ENCODE measurements around the gene RFTN1.

RFTN1 gene

GRCh38 chr3:16462679-16463078 is 50.8 kb downstream of the RFTN1 start:
- TF ChIP-seq CTCF (conservative IDR thresholded peaks at IDR 0.05) = no peak
- no peak overlapping the region for H3K27ac ChIP-seq

- TF ChIP-seq CTCF (conservative IDR thresholded peaks at IDR 0.05) = no peak
- H3K27ac ChIP-seq = no peak overlapping the region
Observed at GRCh38 chr3:16461463-16462245, 51.8 kb downstream of the RFTN1 start.

- no peak overlapping the region for H3K27ac ChIP-seq
- TF ChIP-seq CTCF (conservative IDR thresholded peaks at IDR 0.05) = no peak
Observed at GRCh38 chr3:16460886-16461285, 52.6 kb downstream of the RFTN1 start.

GRCh38 chr3:16460273-16460672 is 53.2 kb downstream of the RFTN1 start:
- no peak for TF ChIP-seq CTCF (conservative IDR thresholded peaks at IDR 0.05)
- no peak overlapping the region for H3K27ac ChIP-seq

- peak overlapping the region; percentile 33; the same call in 1 of the 2 replicates for H3K27ac ChIP-seq
- TF ChIP-seq CTCF (conservative IDR thresholded peaks at IDR 0.05) = no peak
Observed at GRCh38 chr3:16456784-16457415, 56.6 kb downstream of the RFTN1 start.

- no peak overlapping the region for H3K27ac ChIP-seq
- no peak for TF ChIP-seq CTCF (conservative IDR thresholded peaks at IDR 0.05)
Observed at GRCh38 chr3:16455966-16456365, 57.5 kb downstream of the RFTN1 start.

GRCh38 chr3:16455001-16455400 is 58.5 kb downstream of the RFTN1 start:
- no peak for TF ChIP-seq CTCF (conservative IDR thresholded peaks at IDR 0.05)
- H3K27ac ChIP-seq = no peak overlapping the region

Data from VCaP (cell line).